ENCODE measurements around the gene TRIO.

TRIO gene

GRCh38 chr5:14286574-14287421, 143.7 kb downstream of the TRIO start:
- Histone ChIP-seq H3K36me3 (ENCODE audit: insufficient read depth, low read depth, low read length) (peaks cover 36% of the 10 kb centered on the region; the same call in 1 of the 2 replicates), H3K4me3 (ENCODE audit: low read length) (no peak overlapping the region), H3K4me1 (ENCODE audit: insufficient read depth, low read length) (peaks cover 9% of the 10 kb centered on the region), H3K27me3 (ENCODE audit: insufficient read depth, low read length) (no peaks in the 10 kb centered on the region), H3K9me3 (ENCODE audit: insufficient read depth, low read depth, low read length) (no peaks in the 10 kb centered on the region), H3K9ac (ENCODE audit: low read depth, low read length) (no peak overlapping the region), H3K27ac (ENCODE audit: low read length) (no peak overlapping the region)

- Histone ChIP-seq H3K36me3 (ENCODE audit: insufficient read depth, low read depth, low read length) (peaks cover 65% of the 10 kb centered on the region), H3K27me3 (ENCODE audit: insufficient read depth, low read length) (no peaks in the 10 kb centered on the region), H3K9ac (ENCODE audit: low read depth, low read length) (no peak overlapping the region), H3K4me1 (ENCODE audit: insufficient read depth, low read length) (no peaks in the 10 kb centered on the region), H3K9me3 (ENCODE audit: insufficient read depth, low read depth, low read length) (no peaks in the 10 kb centered on the region), H3K4me3 (ENCODE audit: low read length) (no peak overlapping the region), H3K27ac (ENCODE audit: low read length) (no peak overlapping the region)
Measured at GRCh38 chr5:14292766-14293658, 149.9 kb downstream of the TRIO start.

- no peak overlapping the region for H3K27ac ChIP-seq (ENCODE audit: low read length)
- H3K27me3 ChIP-seq (ENCODE audit: insufficient read depth, low read length): no peaks in the 10 kb centered on the region
- no peak overlapping the region for H3K9ac ChIP-seq (ENCODE audit: low read depth, low read length)
- no peaks in the 10 kb centered on the region for H3K4me1 ChIP-seq (ENCODE audit: insufficient read depth, low read length)
- H3K36me3 ChIP-seq (ENCODE audit: insufficient read depth, low read depth, low read length): peaks cover 76% of the 10 kb centered on the region
- H3K4me3 ChIP-seq (ENCODE audit: low read length): no peak overlapping the region
- H3K9me3 ChIP-seq (ENCODE audit: insufficient read depth, low read depth, low read length): no peaks in the 10 kb centered on the region
Measured at GRCh38 chr5:14295610-14296009, 152.5 kb downstream of the TRIO start.

GRCh38 chr5:14296533-14297331, 153.6 kb downstream of the TRIO start:
- no peak overlapping the region for H3K27ac ChIP-seq (ENCODE audit: low read length)
- peaks cover 74% of the 10 kb centered on the region for H3K36me3 ChIP-seq (ENCODE audit: insufficient read depth, low read depth, low read length)
- no peaks in the 10 kb centered on the region for H3K9me3 ChIP-seq (ENCODE audit: insufficient read depth, low read depth, low read length)
- no peak overlapping the region for H3K4me3 ChIP-seq (ENCODE audit: low read length)
- H3K27me3 ChIP-seq (ENCODE audit: insufficient read depth, low read length): no peaks in the 10 kb centered on the region
- no peak overlapping the region for H3K9ac ChIP-seq (ENCODE audit: low read depth, low read length)
- no peaks in the 10 kb centered on the region for H3K4me1 ChIP-seq (ENCODE audit: insufficient read depth, low read length)

GRCh38 chr5:14297697-14298096, 154.6 kb downstream of the TRIO start:
- H3K4me1 ChIP-seq (ENCODE audit: insufficient read depth, low read length): no peaks in the 10 kb centered on the region
- no peak overlapping the region for H3K9ac ChIP-seq (ENCODE audit: low read depth, low read length)
- H3K9me3 ChIP-seq (ENCODE audit: insufficient read depth, low read depth, low read length): no peaks in the 10 kb centered on the region
- no peak overlapping the region for H3K27ac ChIP-seq (ENCODE audit: low read length)
- H3K36me3 ChIP-seq (ENCODE audit: insufficient read depth, low read depth, low read length): peaks cover 64% of the 10 kb centered on the region
- no peak overlapping the region for H3K4me3 ChIP-seq (ENCODE audit: low read length)
- no peaks in the 10 kb centered on the region for H3K27me3 ChIP-seq (ENCODE audit: insufficient read depth, low read length)

- H3K9me3 ChIP-seq (ENCODE audit: insufficient read depth, low read depth, low read length): no peaks in the 10 kb centered on the region
- no peaks in the 10 kb centered on the region for H3K4me1 ChIP-seq (ENCODE audit: insufficient read depth, low read length)
- no peak overlapping the region for H3K9ac ChIP-seq (ENCODE audit: low read depth, low read length)
- H3K27me3 ChIP-seq (ENCODE audit: insufficient read depth, low read length): no peaks in the 10 kb centered on the region
- H3K27ac ChIP-seq (ENCODE audit: low read length): no peak overlapping the region
- H3K36me3 ChIP-seq (ENCODE audit: insufficient read depth, low read depth, low read length): peaks cover 58% of the 10 kb centered on the region
- H3K4me3 ChIP-seq (ENCODE audit: low read length): no peak overlapping the region
Measured at GRCh38 chr5:14298126-14298847, 155.1 kb downstream of the TRIO start.

GRCh38 chr5:14299666-14300065, 156.5 kb downstream of the TRIO start:
- Histone ChIP-seq H3K27me3 (ENCODE audit: insufficient read depth, low read length) (no peaks in the 10 kb centered on the region), H3K9me3 (ENCODE audit: insufficient read depth, low read depth, low read length) (no peaks in the 10 kb centered on the region), H3K9ac (ENCODE audit: low read depth, low read length) (no peak overlapping the region), H3K4me3 (ENCODE audit: low read length) (no peak overlapping the region), H3K36me3 (ENCODE audit: insufficient read depth, low read depth, low read length) (peaks cover 59% of the 10 kb centered on the region), H3K4me1 (ENCODE audit: insufficient read depth, low read length) (no peaks in the 10 kb centered on the region), H3K27ac (ENCODE audit: low read length) (no peak overlapping the region)

GRCh38 chr5:14301186-14301585, 158.0 kb downstream of the TRIO start:
- H3K27me3 ChIP-seq (ENCODE audit: insufficient read depth, low read length): no peaks in the 10 kb centered on the region
- H3K9ac ChIP-seq (ENCODE audit: low read depth, low read length): no peak overlapping the region
- H3K4me3 ChIP-seq (ENCODE audit: low read length): no peak overlapping the region
- H3K9me3 ChIP-seq (ENCODE audit: insufficient read depth, low read depth, low read length): no peaks in the 10 kb centered on the region
- H3K4me1 ChIP-seq (ENCODE audit: insufficient read depth, low read length): no peaks in the 10 kb centered on the region
- H3K36me3 ChIP-seq (ENCODE audit: insufficient read depth, low read depth, low read length): peaks cover 62% of the 10 kb centered on the region
- no peak overlapping the region for H3K27ac ChIP-seq (ENCODE audit: low read length)

GRCh38 chr5:14302330-14302729, 159.2 kb downstream of the TRIO start:
- Histone ChIP-seq H3K9ac (ENCODE audit: low read depth, low read length) (no peak overlapping the region), H3K4me1 (ENCODE audit: insufficient read depth, low read length) (no peaks in the 10 kb centered on the region), H3K4me3 (ENCODE audit: low read length) (no peak overlapping the region), H3K9me3 (ENCODE audit: insufficient read depth, low read depth, low read length) (no peaks in the 10 kb centered on the region), H3K27ac (ENCODE audit: low read length) (no peak overlapping the region), H3K36me3 (ENCODE audit: insufficient read depth, low read depth, low read length) (peaks cover 59% of the 10 kb centered on the region), H3K27me3 (ENCODE audit: insufficient read depth, low read length) (no peaks in the 10 kb centered on the region)

GRCh38 chr5:14305045-14305444, 161.9 kb downstream of the TRIO start:
- H3K27ac ChIP-seq (ENCODE audit: low read length): no peak overlapping the region
- H3K4me3 ChIP-seq (ENCODE audit: low read length): no peak overlapping the region
- no peaks in the 10 kb centered on the region for H3K4me1 ChIP-seq (ENCODE audit: insufficient read depth, low read length)
- peaks cover 49% of the 10 kb centered on the region for H3K36me3 ChIP-seq (ENCODE audit: insufficient read depth, low read depth, low read length)
- H3K9me3 ChIP-seq (ENCODE audit: insufficient read depth, low read depth, low read length): no peaks in the 10 kb centered on the region
- no peak overlapping the region for H3K9ac ChIP-seq (ENCODE audit: low read depth, low read length)
- no peaks in the 10 kb centered on the region for H3K27me3 ChIP-seq (ENCODE audit: insufficient read depth, low read length)

GRCh38 chr5:14306329-14306815, 163.2 kb downstream of the TRIO start:
- no peak overlapping the region for H3K27ac ChIP-seq (ENCODE audit: low read length)
- H3K9me3 ChIP-seq (ENCODE audit: insufficient read depth, low read depth, low read length): no peaks in the 10 kb centered on the region
- peaks cover 52% of the 10 kb centered on the region for H3K36me3 ChIP-seq (ENCODE audit: insufficient read depth, low read depth, low read length)
- no peaks in the 10 kb centered on the region for H3K27me3 ChIP-seq (ENCODE audit: insufficient read depth, low read length)
- H3K9ac ChIP-seq (ENCODE audit: low read depth, low read length): no peak overlapping the region
- no peaks in the 10 kb centered on the region for H3K4me1 ChIP-seq (ENCODE audit: insufficient read depth, low read length)
- H3K4me3 ChIP-seq (ENCODE audit: low read length): no peak overlapping the region
